Measurements from ENCODE around the gene ARHGAP26.

GRCh38 chr5:142844866-142845265 is 74.7 kb downstream of the ARHGAP26 start:
- TF ChIP-seq, protein P1, sequence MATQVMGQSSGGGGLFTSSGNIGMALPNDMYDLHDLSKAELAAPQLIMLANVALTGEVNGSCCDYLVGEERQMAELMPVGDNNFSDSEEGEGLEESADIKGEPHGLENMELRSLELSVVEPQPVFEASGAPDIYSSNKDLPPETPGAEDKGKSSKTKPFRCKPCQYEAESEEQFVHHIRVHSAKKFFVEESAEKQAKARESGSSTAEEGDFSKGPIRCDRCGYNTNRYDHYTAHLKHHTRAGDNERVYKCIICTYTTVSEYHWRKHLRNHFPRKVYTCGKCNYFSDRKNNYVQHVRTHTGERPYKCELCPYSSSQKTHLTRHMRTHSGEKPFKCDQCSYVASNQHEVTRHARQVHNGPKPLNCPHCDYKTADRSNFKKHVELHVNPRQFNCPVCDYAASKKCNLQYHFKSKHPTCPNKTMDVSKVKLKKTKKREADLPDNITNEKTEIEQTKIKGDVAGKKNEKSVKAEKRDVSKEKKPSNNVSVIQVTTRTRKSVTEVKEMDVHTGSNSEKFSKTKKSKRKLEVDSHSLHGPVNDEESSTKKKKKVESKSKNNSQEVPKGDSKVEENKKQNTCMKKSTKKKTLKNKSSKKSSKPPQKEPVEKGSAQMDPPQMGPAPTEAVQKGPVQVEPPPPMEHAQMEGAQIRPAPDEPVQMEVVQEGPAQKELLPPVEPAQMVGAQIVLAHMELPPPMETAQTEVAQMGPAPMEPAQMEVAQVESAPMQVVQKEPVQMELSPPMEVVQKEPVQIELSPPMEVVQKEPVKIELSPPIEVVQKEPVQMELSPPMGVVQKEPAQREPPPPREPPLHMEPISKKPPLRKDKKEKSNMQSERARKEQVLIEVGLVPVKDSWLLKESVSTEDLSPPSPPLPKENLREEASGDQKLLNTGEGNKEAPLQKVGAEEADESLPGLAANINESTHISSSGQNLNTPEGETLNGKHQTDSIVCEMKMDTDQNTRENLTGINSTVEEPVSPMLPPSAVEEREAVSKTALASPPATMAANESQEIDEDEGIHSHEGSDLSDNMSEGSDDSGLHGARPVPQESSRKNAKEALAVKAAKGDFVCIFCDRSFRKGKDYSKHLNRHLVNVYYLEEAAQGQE (IDR thresholded peaks at IDR 0.05; ENCODE audit: insufficient read depth in 1 of 2, low read depth in 2 of 2, low read length in 2 of 2), result no peak
- no peak for TF ChIP-seq SIN3A (IDR thresholded peaks at IDR 0.05; ENCODE audit: borderline replicate concordance, insufficient read depth, low read length)
- no peak for TF ChIP-seq POLR2AphosphoS5 (IDR thresholded peaks at IDR 0.05; ENCODE audit: low read depth, low read length)

Measured in PFSK-1 (cell line).